ENCODE measurements around the gene CMTR1. TPM values are rescaled to one million over a fixed set of nuclear protein-coding genes. Genes with fewer than 3 reads are reported as not detected.

The CMTR1 gene
- polyA plus RNA-seq, 1 donor = 33.1 TPM

GRCh38 chr6:37512400-37513011 is 79.5 kb downstream of the CMTR1 start:
- no peak overlapping the region for H3K27ac ChIP-seq (ENCODE audit: low read length)
- H3K36me3 ChIP-seq (ENCODE audit: control insufficient read depth, insufficient read depth, low read length) = no peaks in the 10 kb centered on the region
- peaks cover 23% of the 10 kb centered on the region for H3K27me3 ChIP-seq (ENCODE audit: control insufficient read depth, insufficient read depth, low read length)
- no peak for DNase-seq
- peaks cover 19% of the 10 kb centered on the region for H3K4me1 ChIP-seq (ENCODE audit: control insufficient read depth, insufficient read depth, low read length)
- H3K4me3 ChIP-seq (ENCODE audit: low read length) = no peak overlapping the region
- H3K9me3 ChIP-seq (ENCODE audit: control insufficient read depth, low read depth, low read length) = no peaks in the 10 kb centered on the region
- no CpG with 5 or more reads among the region's 12 CpGs for WGBS (ENCODE audit: insufficient coverage, low lambda C conversion rate)

GRCh38 chr6:37513155-37513554 is 80.1 kb downstream of the CMTR1 start:
- Histone ChIP-seq H3K4me3 (ENCODE audit: low read length) (no peak overlapping the region), H3K9me3 (ENCODE audit: control insufficient read depth, low read depth, low read length) (no peaks in the 10 kb centered on the region), H3K27me3 (ENCODE audit: control insufficient read depth, insufficient read depth, low read length) (peaks cover 23% of the 10 kb centered on the region), H3K27ac (ENCODE audit: low read length) (no peak overlapping the region), H3K4me1 (ENCODE audit: control insufficient read depth, insufficient read depth, low read length) (peaks cover 15% of the 10 kb centered on the region), H3K36me3 (ENCODE audit: control insufficient read depth, insufficient read depth, low read length) (no peaks in the 10 kb centered on the region)
- no CpG with 5 or more reads among the region's 9 CpGs for WGBS (ENCODE audit: insufficient coverage, low lambda C conversion rate)
- no peak for DNase-seq

DNA sequence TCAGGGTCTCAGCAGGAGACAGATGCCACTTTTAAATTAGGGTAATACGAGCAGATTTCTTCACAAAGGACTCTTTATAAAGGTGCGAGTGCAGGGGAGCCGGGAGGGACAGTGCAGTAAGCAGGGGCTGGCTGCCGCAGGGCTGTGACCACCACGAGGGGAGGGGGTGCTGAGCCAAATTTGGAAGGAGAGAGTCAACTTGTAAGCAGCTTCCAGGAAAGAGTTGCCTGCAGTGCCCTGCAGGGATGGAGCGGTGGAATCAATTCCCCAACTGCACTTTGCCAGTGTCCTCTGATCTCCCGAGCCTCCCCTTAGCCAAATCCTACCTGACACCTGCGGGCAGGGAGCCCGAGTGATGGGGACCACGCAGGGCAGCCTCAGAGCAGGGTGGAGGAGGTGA is 80.6 kb downstream of the CMTR1 start:
- no peaks in the 10 kb centered on the region for H3K36me3 ChIP-seq (ENCODE audit: control insufficient read depth, insufficient read depth, low read length)
- H3K4me1 ChIP-seq (ENCODE audit: control insufficient read depth, insufficient read depth, low read length) = peaks cover 15% of the 10 kb centered on the region
- no peak overlapping the region for H3K27ac ChIP-seq (ENCODE audit: low read length)
- no peaks in the 10 kb centered on the region for H3K9me3 ChIP-seq (ENCODE audit: control insufficient read depth, low read depth, low read length)
- DNase-seq = no peak
- H3K4me3 ChIP-seq (ENCODE audit: low read length) = no peak overlapping the region
- no CpG with 5 or more reads among the region's 10 CpGs for WGBS (ENCODE audit: insufficient coverage, low lambda C conversion rate)
- peaks cover 23% of the 10 kb centered on the region for H3K27me3 ChIP-seq (ENCODE audit: control insufficient read depth, insufficient read depth, low read length)

- H3K9me3 ChIP-seq (ENCODE audit: control insufficient read depth, low read depth, low read length) = no peaks in the 10 kb centered on the region
- WGBS (ENCODE audit: insufficient coverage, low lambda C conversion rate) = no CpG with 5 or more reads among the region's 5 CpGs
- H3K27me3 ChIP-seq (ENCODE audit: control insufficient read depth, insufficient read depth, low read length) = peaks cover 25% of the 10 kb centered on the region
- no peak overlapping the region for H3K27ac ChIP-seq (ENCODE audit: low read length)
- no peak overlapping the region for H3K4me3 ChIP-seq (ENCODE audit: low read length)
- DNase-seq = no peak
- H3K4me1 ChIP-seq (ENCODE audit: control insufficient read depth, insufficient read depth, low read length) = peaks cover 15% of the 10 kb centered on the region
- H3K36me3 ChIP-seq (ENCODE audit: control insufficient read depth, insufficient read depth, low read length) = no peaks in the 10 kb centered on the region
These were observed 81.3 kb downstream of the CMTR1 start for GRCh38 chr6:37514321-37514771.

DNA sequence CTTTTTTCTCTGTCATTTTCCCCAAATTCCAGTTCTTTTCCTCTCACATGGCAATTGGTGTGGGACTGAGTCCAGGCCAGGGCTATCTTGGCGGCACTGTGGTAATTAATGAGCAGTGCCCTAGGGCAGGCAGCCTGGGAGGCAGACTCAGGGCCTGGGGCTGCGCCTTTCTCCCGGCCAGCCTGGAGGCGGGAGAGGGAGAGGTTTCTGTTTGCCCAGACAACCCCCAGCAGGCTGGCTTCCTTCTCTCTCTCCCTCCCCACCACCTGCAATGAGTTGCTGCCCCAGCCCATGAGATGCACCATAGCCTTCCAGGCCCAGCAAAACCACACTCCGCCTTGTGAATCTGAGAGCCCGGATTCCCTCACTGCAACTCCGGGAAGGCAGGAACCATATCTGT is 81.8 kb downstream of the CMTR1 start:
- Histone ChIP-seq H3K9me3 (ENCODE audit: control insufficient read depth, low read depth, low read length) (no peaks in the 10 kb centered on the region), H3K36me3 (ENCODE audit: control insufficient read depth, insufficient read depth, low read length) (no peaks in the 10 kb centered on the region), H3K27me3 (ENCODE audit: control insufficient read depth, insufficient read depth, low read length) (peaks cover 25% of the 10 kb centered on the region), H3K27ac (ENCODE audit: low read length) (no peak overlapping the region), H3K4me1 (ENCODE audit: control insufficient read depth, insufficient read depth, low read length) (peaks cover 15% of the 10 kb centered on the region), H3K4me3 (ENCODE audit: low read length) (no peak overlapping the region)
- no CpG with 5 or more reads among the region's 7 CpGs for WGBS (ENCODE audit: insufficient coverage, low lambda C conversion rate)
- DNase-seq = no peak

DNA sequence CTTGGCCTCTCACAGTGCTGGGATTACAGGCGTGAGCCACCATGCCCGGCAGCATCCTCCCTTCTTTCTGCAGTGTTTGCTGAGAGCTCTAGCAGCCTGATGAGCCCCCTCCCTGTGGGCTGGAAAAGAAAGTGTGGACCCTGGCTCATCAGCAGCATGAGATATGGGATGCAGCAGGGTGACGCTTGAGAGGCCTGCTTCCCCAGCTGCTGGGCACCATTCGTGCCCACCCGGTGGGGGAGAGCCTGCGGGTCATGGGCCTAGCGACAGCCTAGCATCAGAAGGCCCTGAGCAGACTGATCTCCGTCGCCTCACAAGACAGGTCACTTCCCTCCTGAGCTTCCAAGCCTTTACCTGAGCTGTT is 82.7 kb downstream of the CMTR1 start:
- no peak overlapping the region for H3K4me3 ChIP-seq (ENCODE audit: low read length)

DNA sequence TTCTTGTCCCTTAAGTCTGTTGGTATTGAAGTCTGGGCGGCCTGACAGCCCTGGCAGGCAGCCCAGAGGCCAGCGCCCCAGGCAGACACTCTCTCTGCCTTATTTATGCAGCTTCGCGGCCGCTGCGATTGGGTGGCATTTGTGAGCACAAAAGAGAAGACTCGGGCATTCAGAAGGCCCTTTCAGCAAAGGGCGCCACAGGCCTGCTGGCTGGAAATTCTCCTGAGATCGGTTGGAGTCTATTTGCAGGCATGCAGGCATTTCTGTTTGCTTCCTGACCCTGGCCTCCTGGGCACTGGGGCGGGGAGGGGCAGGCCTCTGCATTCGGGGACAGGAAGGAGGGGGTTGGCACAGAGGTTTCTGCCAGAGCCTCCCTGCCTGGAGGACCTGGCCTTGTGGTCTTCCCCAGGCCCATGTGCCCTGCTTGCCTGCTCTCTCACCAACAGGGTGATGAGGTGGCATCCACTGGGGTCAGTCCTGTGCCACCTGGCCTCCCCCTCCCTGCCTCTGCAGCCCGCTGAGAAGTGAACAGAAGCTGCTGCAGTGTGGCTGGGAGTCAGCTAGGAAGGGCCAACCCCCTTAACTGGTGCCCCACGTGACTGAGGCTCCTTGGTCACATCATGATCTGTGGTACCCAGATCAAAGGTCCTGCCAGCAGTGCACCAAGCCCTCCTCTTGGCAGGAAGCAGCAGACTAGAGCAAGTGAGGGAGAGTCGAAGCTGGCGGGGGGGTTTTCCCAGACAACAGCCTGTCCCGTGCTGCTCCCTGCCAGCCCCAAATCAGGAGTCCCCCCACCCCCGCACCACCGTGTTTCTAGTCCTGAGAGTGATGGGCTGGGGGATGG is 83.3 kb downstream of the CMTR1 start:
- DNase-seq = peak; percentile 74 to 89
- WGBS (ENCODE audit: insufficient coverage, low lambda C conversion rate) = no CpG with 5 or more reads among the region's 18 CpGs
- Histone ChIP-seq H3K9me3 (ENCODE audit: control insufficient read depth, low read depth, low read length) (no peaks in the 10 kb centered on the region), H3K36me3 (ENCODE audit: control insufficient read depth, insufficient read depth, low read length) (no peaks in the 10 kb centered on the region), H3K4me3 (ENCODE audit: low read length) (no peak overlapping the region), H3K27me3 (ENCODE audit: control insufficient read depth, insufficient read depth, low read length) (peaks cover 27% of the 10 kb centered on the region), H3K27ac (ENCODE audit: low read length) (no peak overlapping the region), H3K4me1 (ENCODE audit: control insufficient read depth, insufficient read depth, low read length) (peaks cover 15% of the 10 kb centered on the region)

More for the DNA sequence above, 82.7 kb downstream of the CMTR1 start:
- Histone ChIP-seq H3K9me3 (ENCODE audit: control insufficient read depth, low read depth, low read length) (no peaks in the 10 kb centered on the region), H3K27me3 (ENCODE audit: control insufficient read depth, insufficient read depth, low read length) (peaks cover 25% of the 10 kb centered on the region), H3K27ac (ENCODE audit: low read length) (no peak overlapping the region), H3K4me1 (ENCODE audit: control insufficient read depth, insufficient read depth, low read length) (peaks cover 15% of the 10 kb centered on the region), H3K36me3 (ENCODE audit: control insufficient read depth, insufficient read depth, low read length) (no peaks in the 10 kb centered on the region)
- no CpG with 5 or more reads among the region's 9 CpGs for WGBS (ENCODE audit: insufficient coverage, low lambda C conversion rate)
- no peak for DNase-seq

- Histone ChIP-seq H3K9me3 (ENCODE audit: control insufficient read depth, low read depth, low read length) (no peaks in the 10 kb centered on the region), H3K27me3 (ENCODE audit: control insufficient read depth, insufficient read depth, low read length) (peaks cover 23% of the 10 kb centered on the region), H3K4me3 (ENCODE audit: low read length) (no peak overlapping the region), H3K27ac (ENCODE audit: low read length) (no peak overlapping the region), H3K36me3 (ENCODE audit: control insufficient read depth, insufficient read depth, low read length) (no peaks in the 10 kb centered on the region), H3K4me1 (ENCODE audit: control insufficient read depth, insufficient read depth, low read length) (peaks cover 15% of the 10 kb centered on the region)
- peak; percentile 25 to 47 for DNase-seq
- no CpG with 5 or more reads among the region's 16 CpGs for WGBS (ENCODE audit: insufficient coverage, low lambda C conversion rate)
These were observed 83.9 kb downstream of the CMTR1 start for GRCh38 chr6:37516920-37517405.

DNA sequence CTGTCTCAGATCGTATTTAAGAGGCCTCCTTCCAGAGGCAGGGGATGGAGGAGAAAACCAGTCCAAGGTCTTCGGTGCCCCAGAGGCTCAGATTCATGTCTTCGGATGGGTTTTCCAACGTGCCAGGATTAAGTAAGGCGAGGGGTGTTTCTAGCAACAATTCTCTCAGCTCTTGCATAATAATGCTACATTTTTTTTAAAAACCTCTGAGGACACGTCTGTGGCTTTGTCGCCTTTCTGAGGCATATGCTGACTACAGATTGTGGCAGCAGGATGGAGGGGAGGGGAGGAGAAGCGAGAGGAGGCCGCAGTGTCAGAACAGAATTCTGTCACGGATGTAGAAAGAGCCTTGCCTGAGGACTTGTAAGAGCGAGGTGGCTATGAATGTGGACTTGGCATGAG is 84.4 kb downstream of the CMTR1 start:
- no peaks in the 10 kb centered on the region for H3K9me3 ChIP-seq (ENCODE audit: control insufficient read depth, low read depth, low read length)
- H3K4me1 ChIP-seq (ENCODE audit: control insufficient read depth, insufficient read depth, low read length) = peaks cover 15% of the 10 kb centered on the region
- H3K27me3 ChIP-seq (ENCODE audit: control insufficient read depth, insufficient read depth, low read length) = peaks cover 18% of the 10 kb centered on the region
- H3K27ac ChIP-seq (ENCODE audit: low read length) = no peak overlapping the region
- H3K4me3 ChIP-seq (ENCODE audit: low read length) = no peak overlapping the region
- WGBS (ENCODE audit: insufficient coverage, low lambda C conversion rate) = no CpG with 5 or more reads among the region's 11 CpGs
- H3K36me3 ChIP-seq (ENCODE audit: control insufficient read depth, insufficient read depth, low read length) = no peaks in the 10 kb centered on the region
- DNase-seq = no peak

- H3K4me1 ChIP-seq (ENCODE audit: control insufficient read depth, insufficient read depth, low read length) = peaks cover 15% of the 10 kb centered on the region
- H3K4me3 ChIP-seq (ENCODE audit: low read length) = no peak overlapping the region
- no peaks in the 10 kb centered on the region for H3K9me3 ChIP-seq (ENCODE audit: control insufficient read depth, low read depth, low read length)
- no peak for DNase-seq
- H3K27ac ChIP-seq (ENCODE audit: low read length) = no peak overlapping the region
- no CpG with 5 or more reads among the region's 6 CpGs for WGBS (ENCODE audit: insufficient coverage, low lambda C conversion rate)
- peaks cover 12% of the 10 kb centered on the region for H3K27me3 ChIP-seq (ENCODE audit: control insufficient read depth, insufficient read depth, low read length)
- H3K36me3 ChIP-seq (ENCODE audit: control insufficient read depth, insufficient read depth, low read length) = no peaks in the 10 kb centered on the region
These were observed 85.1 kb downstream of the CMTR1 start for GRCh38 chr6:37518116-37518515.
